Lower lobe of right lung (tissue), 2 donors: Measurements from ENCODE around the gene MCOLN1. TPM values are rescaled to one million over a fixed set of nuclear protein-coding genes. Genes with fewer than 3 reads are reported as not detected.

Source experiments
- ATAC-seq, 2 donors: fragments of 200-7000 bp; cut with Tn5 transposase; one replicate each; pipeline ENCODE4 v1.9.1; 2020 to 2022; ENCODE audit warnings: mild to moderate bottlenecking in 2 of 2, moderate library complexity in 2 of 2
- DNase-seq: peaks from one replicate; pipeline ENCODE4 v3.0.0-alpha.2; 2020
- H3K27ac ChIP-seq: fragments of 200-600 bp; one replicate; pipeline ENCODE4 v1.8.0; 2022
- H3K27me3 ChIP-seq: fragments of 200-600 bp; one replicate; pipeline ENCODE4 v1.8.0; 2022; ENCODE audit warnings: low read depth
- H3K36me3 ChIP-seq: fragments of 200-600 bp; one replicate; pipeline ENCODE4 v1.8.0; 2022; ENCODE audit warnings: mild to moderate bottlenecking
- H3K4me1 ChIP-seq: fragments of 200-600 bp; one replicate; pipeline ENCODE4 v1.8.0; 2022
- H3K4me3 ChIP-seq: fragments of 200-600 bp; one replicate; pipeline ENCODE4 v1.8.0; 2022; ENCODE audit warnings: mild to moderate bottlenecking
- H3K9me3 ChIP-seq: fragments of 200-600 bp; one replicate; pipeline ENCODE4 v1.8.0; 2022
- CTCF ChIP-seq: fragments of 200-600 bp; IDR thresholded peaks from one replicate; pipeline ENCODE4 v1.8.0; 2022; ENCODE audit warnings: antibody characterized with exemption, mild to moderate bottlenecking
- intact Hi-C: fragments of 100-400 bp; cut with DNase I; formaldehyde crosslinking; loops from one replicate; pipeline ENCODE4 v1.11.0; 2022
- total RNA-seq: library from RNA; stranded (reverse); fragmentation: NEBNext Ultra II Directional; extraction: Animal tissue kit (Norgen Biotek cat#: 25700); gene quantifications from one replicate; pipeline ENCODE4 v1.2.1, GENCODE V29; 2021
- donor health status: DM: no; HTN: yes; CAD: no; lungs with severe emphysema.

Gene MCOLN1
- total RNA-seq, 1 donor from 2014 or later: 79.0 TPM

DNA sequence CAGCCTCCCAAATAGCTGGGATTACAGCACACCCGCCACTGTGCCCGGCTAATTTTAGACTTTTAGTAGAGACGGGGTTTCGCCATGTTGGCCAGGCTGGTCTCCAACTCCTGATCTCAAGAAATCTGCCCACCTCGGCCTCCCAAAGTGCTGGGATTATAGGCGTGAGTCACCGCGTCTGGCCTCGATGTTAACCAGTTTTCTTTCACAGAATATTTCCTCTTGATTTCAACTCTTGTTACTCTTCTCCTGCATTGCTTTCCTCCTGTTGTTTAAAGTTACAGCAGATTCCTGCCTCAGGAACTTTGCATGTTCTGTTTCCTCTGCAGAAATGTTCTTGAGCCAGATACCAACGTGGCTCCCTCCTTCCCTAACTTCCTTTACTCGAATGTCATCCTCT lies 29.9 kb upstream of the MCOLN1 start:
- peak overlapping the region; percentile 51 for H3K27ac ChIP-seq
- intact Hi-C loops: no loop called here
- ATAC-seq: no peak
- DNase-seq: no peak
- no peaks in the 10 kb centered on the region for H3K27me3 ChIP-seq
- H3K9me3 ChIP-seq: no peaks in the 10 kb centered on the region
- no peaks in the 10 kb centered on the region for H3K36me3 ChIP-seq
- H3K4me1 ChIP-seq: peaks cover 27% of the 10 kb centered on the region
- TF ChIP-seq CTCF: no peak
- no peak overlapping the region for H3K4me3 ChIP-seq

DNA sequence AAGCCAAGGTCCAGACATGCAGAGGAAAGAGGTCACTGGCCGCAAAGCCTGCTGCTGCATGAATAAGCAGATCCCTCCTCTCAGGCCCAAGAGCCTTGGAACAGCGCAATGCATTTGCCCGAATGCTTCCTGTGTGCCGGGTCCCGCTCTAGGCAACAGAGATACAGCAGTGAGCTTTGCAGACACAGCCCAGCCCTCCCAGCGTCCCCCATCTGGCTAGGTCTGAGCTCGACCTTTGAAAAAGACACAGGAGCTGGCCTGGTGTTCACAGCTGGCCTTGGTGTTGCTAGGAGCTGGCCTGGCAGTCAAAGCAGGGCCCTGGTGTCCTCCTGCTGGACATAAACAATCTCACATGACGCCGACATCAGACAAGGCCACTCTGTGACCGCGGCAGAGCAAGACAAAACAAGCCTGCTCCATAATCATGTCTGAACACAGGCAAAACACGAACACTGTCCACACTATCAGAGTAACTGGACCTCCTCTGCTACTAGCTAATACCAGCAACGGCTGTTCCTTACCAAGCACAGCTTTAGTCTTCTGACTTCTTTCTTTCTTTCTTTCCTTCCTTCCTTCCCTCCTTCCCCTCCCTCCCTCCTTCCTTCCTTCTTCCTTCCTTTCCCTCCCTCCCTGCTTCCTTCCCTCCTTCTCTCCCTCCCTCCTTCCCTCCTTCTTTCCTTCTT lies 27.9 kb upstream of the MCOLN1 start:
- Histone ChIP-seq H3K4me3 (no peak overlapping the region), H3K27ac (peak overlapping the region; percentile 69), H3K36me3 (no peaks in the 10 kb centered on the region), H3K4me1 (peaks cover 22% of the 10 kb centered on the region), H3K27me3 (no peaks in the 10 kb centered on the region), H3K9me3 (no peaks in the 10 kb centered on the region)
- DNase-seq (no peak), ATAC-seq (peak in 1 of 2 donors; percentile 62)
- intact Hi-C loops: no loop called here
- peak; percentile 19 for TF ChIP-seq CTCF

- no peak for ATAC-seq
- H3K4me3 ChIP-seq: no peak overlapping the region
- H3K27ac ChIP-seq: no peak overlapping the region
- H3K36me3 ChIP-seq: no peaks in the 10 kb centered on the region
- no peak for DNase-seq
- H3K9me3 ChIP-seq: no peaks in the 10 kb centered on the region
- intact Hi-C loops: no loop called here
- TF ChIP-seq CTCF: no peak
- peaks cover 30% of the 10 kb centered on the region for H3K4me1 ChIP-seq
- H3K27me3 ChIP-seq: peaks cover 21% of the 10 kb centered on the region
Measured at GRCh38 chr19:7497292-7497691, 25.1 kb upstream of the MCOLN1 start.

DNA sequence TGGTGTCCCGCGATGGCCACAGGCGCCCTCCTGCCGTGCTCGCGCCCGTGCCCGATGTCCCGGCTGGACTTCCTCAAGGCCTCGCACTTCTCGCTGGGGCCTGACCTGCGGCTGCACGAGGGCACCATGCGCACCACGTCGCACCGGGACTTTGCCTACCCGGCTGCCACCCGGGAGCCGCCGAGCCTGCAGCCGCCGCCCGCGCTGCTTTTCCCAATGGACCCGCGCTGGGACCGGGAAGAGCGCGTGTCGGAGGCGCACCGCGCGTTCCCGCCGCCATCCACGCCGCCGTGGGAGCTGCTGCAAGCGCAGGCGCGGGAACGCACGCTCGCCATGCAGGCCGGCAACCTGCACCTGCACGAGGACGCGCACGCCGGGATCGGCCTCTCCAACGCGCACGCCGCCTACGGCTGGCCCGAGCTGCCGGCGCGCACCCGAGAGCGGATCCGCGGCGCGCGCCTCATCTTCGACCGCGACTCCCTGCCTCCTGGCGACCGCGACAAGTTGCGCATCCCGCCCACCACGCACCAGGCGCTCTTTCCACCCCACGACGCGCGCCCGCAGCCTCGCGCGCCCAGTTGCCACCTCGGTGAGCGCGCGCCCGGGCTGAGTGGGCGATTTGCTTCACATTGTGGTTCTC lies 21.5 kb upstream of the MCOLN1 start:
- Histone ChIP-seq H3K9me3 (no peaks in the 10 kb centered on the region), H3K27me3 (peaks cover 28% of the 10 kb centered on the region), H3K36me3 (no peaks in the 10 kb centered on the region), H3K4me1 (peaks cover 18% of the 10 kb centered on the region), H3K4me3 (peak overlapping the region; percentile 49), H3K27ac (no peak overlapping the region)
- peak; percentile 59 to 69 for ATAC-seq
- intact Hi-C loops: no loop called here
- DNase-seq: peak; percentile 59
- no peak for TF ChIP-seq CTCF

DNA sequence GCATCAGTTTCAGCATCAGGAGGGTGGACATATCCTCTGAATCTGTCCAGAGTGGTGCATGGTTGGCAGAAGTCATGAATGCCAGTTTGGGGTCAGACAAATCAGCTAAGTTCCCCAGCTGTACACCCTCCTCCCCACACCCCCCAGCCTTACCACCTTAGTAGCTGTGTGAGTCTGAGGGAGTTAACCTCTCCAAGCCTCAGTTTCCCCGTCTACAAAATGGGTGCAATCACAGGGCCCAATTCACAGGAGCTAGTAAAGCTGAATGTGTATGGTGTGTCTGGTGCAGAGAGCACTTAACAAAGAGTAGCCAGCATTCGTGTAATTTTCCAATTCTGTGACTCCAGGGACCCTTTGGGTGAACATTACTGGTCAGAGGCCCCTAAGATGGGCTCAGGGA lies 19.9 kb upstream of the MCOLN1 start:
- Histone ChIP-seq H3K4me1 (peaks cover 19% of the 10 kb centered on the region), H3K27ac (no peak overlapping the region), H3K4me3 (no peak overlapping the region), H3K36me3 (no peaks in the 10 kb centered on the region), H3K9me3 (no peaks in the 10 kb centered on the region), H3K27me3 (peaks cover 28% of the 10 kb centered on the region)
- DNase-seq: no peak
- intact Hi-C loops: no loop called here
- TF ChIP-seq CTCF: no peak
- ATAC-seq: no peak
